Measurements from ENCODE around the gene PRM2.

- no peak for TF ChIP-seq POLR2A (IDR thresholded peaks at IDR 0.05; ENCODE audit: low read length)
- TF ChIP-seq EHMT2 (IDR thresholded peaks at IDR 0.05; ENCODE audit: low read depth), result no peak
- TF ChIP-seq RFX5 (IDR thresholded peaks at IDR 0.05), result no peak
- no peak for TF ChIP-seq CTCF (IDR thresholded peaks at IDR 0.05)
- TF ChIP-seq MAFK (IDR thresholded peaks at IDR 0.05; ENCODE audit: partially characterized antibody), result no peak
- TF ChIP-seq MAX (IDR thresholded peaks at IDR 0.05), result no peak
- TF ChIP-seq MYC (IDR thresholded peaks at IDR 0.05; ENCODE audit: borderline replicate concordance, low read length), result no peak
- TF ChIP-seq EP300 (IDR thresholded peaks at IDR 0.05), result no peak
- no peak for TF ChIP-seq HDAC2 (IDR thresholded peaks at IDR 0.05)
- TF ChIP-seq CHD2 (IDR thresholded peaks at IDR 0.05; ENCODE audit: low read length, partially characterized antibody), result no peak
- no peak for TF ChIP-seq JUNB (IDR thresholded peaks at IDR 0.05)
Observed at GRCh38 chr16:11245988-11246387, 30.3 kb downstream of the PRM2 start.

Data from A549 (cell line).